ENCODE measurements around the gene C1QTNF9. TPM values are rescaled to one million over a fixed set of nuclear protein-coding genes. Genes with fewer than 3 reads are reported as not detected.

C1QTNF9 gene
- total and polyA plus RNA-seq, 11 donors = 0.25 to 5.1 (median 2.4) TPM; not detected in 1

DNA sequence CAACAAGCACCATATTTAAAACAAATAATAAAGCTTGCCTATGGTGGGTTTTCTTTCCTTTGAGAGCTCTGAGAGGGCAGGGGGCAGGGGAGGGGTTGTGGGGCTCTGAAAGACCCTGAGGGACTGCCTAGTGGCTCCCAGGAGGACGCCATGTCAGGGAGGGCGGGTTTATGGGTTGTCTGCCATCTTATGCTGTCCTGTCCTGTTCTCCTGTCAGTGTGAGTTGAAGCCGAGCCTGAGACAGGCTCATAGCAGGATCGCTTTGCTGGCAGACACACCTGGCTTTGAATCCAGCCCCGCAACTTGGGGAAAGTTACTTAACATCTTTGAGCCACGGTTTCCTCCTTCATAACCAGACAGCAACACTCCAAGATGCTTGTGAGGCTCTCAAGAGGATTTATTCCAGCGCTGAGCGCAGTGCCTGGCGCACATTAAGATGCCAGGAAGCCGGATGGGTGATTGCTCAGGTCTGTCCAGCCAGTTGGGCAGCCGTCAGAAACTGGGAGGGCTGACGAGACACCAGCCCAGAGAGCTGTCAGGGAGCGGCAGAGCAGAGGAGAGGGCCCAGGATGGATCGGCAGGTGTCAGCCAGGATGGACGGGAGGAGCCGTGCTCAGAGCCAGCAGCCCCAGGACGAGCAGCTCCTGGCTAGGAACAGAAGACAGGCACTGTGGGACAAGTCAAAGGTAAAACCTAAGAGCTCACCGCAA lies 36.8 kb upstream of the C1QTNF9 start:
- Histone ChIP-seq H3K9me3 (no peaks in the 10 kb centered on the region), H3K4me1 (peaks cover 2 to 89% (median 55%) of the 10 kb centered on the region in 12 donors), H3K27ac (peak overlapping the region; percentile 73 to 93 (median 86)), H3K36me3 (no peaks in the 10 kb centered on the region), H3K4me3 (peak overlapping the region in 11 of 12 donors; percentile 14 to 64 (median 51)), H3K27me3 (no peaks in the 10 kb centered on the region)
- TF ChIP-seq, protein P1, sequence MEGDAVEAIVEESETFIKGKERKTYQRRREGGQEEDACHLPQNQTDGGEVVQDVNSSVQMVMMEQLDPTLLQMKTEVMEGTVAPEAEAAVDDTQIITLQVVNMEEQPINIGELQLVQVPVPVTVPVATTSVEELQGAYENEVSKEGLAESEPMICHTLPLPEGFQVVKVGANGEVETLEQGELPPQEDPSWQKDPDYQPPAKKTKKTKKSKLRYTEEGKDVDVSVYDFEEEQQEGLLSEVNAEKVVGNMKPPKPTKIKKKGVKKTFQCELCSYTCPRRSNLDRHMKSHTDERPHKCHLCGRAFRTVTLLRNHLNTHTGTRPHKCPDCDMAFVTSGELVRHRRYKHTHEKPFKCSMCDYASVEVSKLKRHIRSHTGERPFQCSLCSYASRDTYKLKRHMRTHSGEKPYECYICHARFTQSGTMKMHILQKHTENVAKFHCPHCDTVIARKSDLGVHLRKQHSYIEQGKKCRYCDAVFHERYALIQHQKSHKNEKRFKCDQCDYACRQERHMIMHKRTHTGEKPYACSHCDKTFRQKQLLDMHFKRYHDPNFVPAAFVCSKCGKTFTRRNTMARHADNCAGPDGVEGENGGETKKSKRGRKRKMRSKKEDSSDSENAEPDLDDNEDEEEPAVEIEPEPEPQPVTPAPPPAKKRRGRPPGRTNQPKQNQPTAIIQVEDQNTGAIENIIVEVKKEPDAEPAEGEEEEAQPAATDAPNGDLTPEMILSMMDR (IDR thresholded peaks at IDR 0.05) = no peak
- no peak for TF ChIP-seq POLR2A (IDR thresholded peaks at IDR 0.05)
- 53 to 59% (median 57%) methylated on average over 17 to 18 of the region's 18 CpGs for WGBS, 4 donors
- ATAC-seq (peak in 2 of 4 donors; percentile 1 to 12), DNase-seq (peak in 1 of 5 donors; percentile 38)
- intact Hi-C loops (cut with DNase I) = loop anchor here in 1 of 10 donors (5.0 kb wide), 1 partner anchor 35 kb away; the partner anchor contains the start of gene C1QTNF9

DNA sequence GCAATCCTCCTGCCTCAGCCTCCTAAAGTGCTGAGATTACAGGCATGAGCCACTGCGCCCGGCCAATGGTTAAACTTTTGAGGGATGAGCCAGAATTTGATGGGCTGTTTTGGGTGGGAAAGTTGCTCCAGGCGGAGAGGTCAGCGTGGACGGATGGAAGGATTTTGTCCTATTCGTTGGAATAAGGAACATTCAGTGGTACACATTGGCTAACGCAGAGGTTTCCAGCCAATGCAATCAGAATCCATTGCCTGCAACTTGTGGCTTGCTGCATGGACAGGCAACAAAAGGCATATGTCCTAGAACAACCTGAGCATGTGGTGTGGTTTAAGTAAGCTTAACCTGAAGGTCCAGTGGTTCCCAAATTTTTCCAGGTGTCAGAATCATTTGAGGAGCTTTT lies 35.5 kb upstream of the C1QTNF9 start:
- no peaks in the 10 kb centered on the region for H3K36me3 ChIP-seq
- no peaks in the 10 kb centered on the region for H3K27me3 ChIP-seq
- no peak overlapping the region for H3K4me3 ChIP-seq
- TF ChIP-seq, protein P1 (IDR thresholded peaks at IDR 0.05) = no peak
- TF ChIP-seq POLR2A (IDR thresholded peaks at IDR 0.05) = no peak
- peaks cover 2 to 86% (median 51%) of the 10 kb centered on the region in 12 donors for H3K4me1 ChIP-seq
- intact Hi-C loops (cut with DNase I) = loop anchor here in 1 of 10 donors (5.0 kb wide), 1 partner anchor 33 kb away; the partner anchor contains the start of gene C1QTNF9
- 89 to 95% (median 93%) methylated on average over 7 of the region's 7 CpGs for WGBS, 4 donors
- H3K9me3 ChIP-seq = no peaks in the 10 kb centered on the region
- DNase-seq (no peak), ATAC-seq (no peak)
- peak overlapping the region in 10 of 12 donors; percentile 2 to 93 (median 68) for H3K27ac ChIP-seq

DNA sequence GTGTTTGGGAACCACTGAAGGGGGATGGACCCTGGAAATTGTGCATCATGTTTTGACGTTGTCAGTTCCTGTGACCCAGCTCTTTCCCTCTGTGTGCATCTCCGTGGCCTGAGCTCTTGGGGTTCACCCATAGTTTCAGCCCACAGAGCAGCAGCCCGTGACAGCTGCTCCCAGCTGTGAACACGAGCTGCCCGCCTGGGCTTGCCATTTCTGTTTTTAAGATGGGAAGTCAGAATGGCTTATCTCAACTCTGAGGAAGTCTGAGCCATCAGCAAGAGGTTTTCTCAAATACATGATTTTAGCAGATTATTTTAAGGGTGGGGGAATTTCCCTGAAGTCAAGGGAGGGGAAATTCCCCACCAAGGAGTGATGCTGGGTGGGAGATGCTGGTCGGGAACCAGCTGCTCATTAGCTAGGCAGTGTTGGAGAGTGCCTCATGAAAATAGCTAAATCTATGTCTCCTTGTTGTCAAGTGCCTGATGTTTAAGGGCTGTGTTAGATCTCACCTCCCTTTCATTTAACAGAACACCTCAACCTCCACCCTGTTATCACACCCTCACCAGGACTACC lies 34.8 kb upstream of the C1QTNF9 start:
- WGBS, 4 donors = 29 to 63% (median 43%) methylated on average over 5 to 6 of the region's 6 CpGs
- H3K27ac ChIP-seq = peak overlapping the region in 11 of 12 donors; percentile 2 to 93 (median 44)

DNA sequence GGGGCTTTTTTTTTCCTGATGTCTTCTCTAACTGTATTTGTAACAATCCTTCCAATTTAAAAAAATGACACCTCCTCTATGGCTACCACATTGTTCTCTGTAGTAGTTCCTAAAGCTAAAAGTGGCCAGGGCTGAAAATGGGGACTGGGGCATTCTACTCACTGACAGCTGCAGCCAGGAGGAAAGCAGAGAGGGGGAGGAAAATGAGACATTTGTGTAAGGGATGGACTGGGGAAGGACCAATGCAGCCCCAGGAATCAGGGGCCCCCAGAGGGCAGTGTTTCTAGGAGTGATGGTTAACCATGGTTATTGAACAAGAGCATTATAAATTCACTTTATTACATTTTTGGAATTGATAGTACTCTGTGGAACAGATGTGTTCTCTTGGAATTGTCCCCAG lies 34.3 kb upstream of the C1QTNF9 start:
- intact Hi-C loops (cut with DNase I) = no loop called here
- Histone ChIP-seq H3K36me3 (no peaks in the 10 kb centered on the region), H3K4me1 (peaks cover 2 to 86% (median 52%) of the 10 kb centered on the region in 12 donors), H3K27me3 (no peaks in the 10 kb centered on the region), H3K4me3 (no peak overlapping the region), H3K9me3 (no peaks in the 10 kb centered on the region), H3K27ac (peak overlapping the region in 11 of 12 donors; percentile 2 to 93 (median 44))
- no peak for ATAC-seq
- DNase-seq = no peak
- TF ChIP-seq, protein P1 (IDR thresholded peaks at IDR 0.05) = no peak
- no peak for TF ChIP-seq POLR2A (IDR thresholded peaks at IDR 0.05)

More for the DNA sequence above, 34.8 kb upstream of the C1QTNF9 start:
- H3K36me3 ChIP-seq = no peaks in the 10 kb centered on the region
- peaks cover 2 to 86% (median 53%) of the 10 kb centered on the region in 12 donors for H3K4me1 ChIP-seq
- TF ChIP-seq POLR2A (IDR thresholded peaks at IDR 0.05) = no peak
- intact Hi-C loops (cut with DNase I) = loop anchor here in 1 of 10 donors (5.0 kb wide), 1 partner anchor 33 kb away; the partner anchor contains the start of gene C1QTNF9
- no peak overlapping the region for H3K4me3 ChIP-seq
- no peaks in the 10 kb centered on the region for H3K9me3 ChIP-seq
- ATAC-seq (peak in 3 of 4 donors; percentile 7 to 19 (median 17)), DNase-seq (peak in 3 of 5 donors; percentile 60 to 82 (median 74))
- H3K27me3 ChIP-seq = no peaks in the 10 kb centered on the region
